Mammary epithelial cell (primary cell): ENCODE results near the gene FTH1.

Experiments
- CTCF ChIP-seq, 2 donors: IDR thresholded peaks in 1 of 2; conservative IDR thresholded peaks in 1 of 2; 2 replicates each; pipeline ENCODE4 v1.5.1; 2011 to 2012; ENCODE audit warnings: inconsistent platforms in 2 of 2, low read length in 2 of 2, mild to moderate bottlenecking in 2 of 2, control low read depth in 1 of 2, low read depth in 1 of 2; ENCODE audit not compliant: insufficient read depth in 1 of 2; ENCODE audit errors: extremely low read depth in 1 of 2
- EZH2 ChIP-seq: IDR thresholded peaks from 2 replicates; pipeline ENCODE4 v1.6.1; 2012; ENCODE audit warnings: low read length, inconsistent platforms, borderline replicate concordance

DNA sequence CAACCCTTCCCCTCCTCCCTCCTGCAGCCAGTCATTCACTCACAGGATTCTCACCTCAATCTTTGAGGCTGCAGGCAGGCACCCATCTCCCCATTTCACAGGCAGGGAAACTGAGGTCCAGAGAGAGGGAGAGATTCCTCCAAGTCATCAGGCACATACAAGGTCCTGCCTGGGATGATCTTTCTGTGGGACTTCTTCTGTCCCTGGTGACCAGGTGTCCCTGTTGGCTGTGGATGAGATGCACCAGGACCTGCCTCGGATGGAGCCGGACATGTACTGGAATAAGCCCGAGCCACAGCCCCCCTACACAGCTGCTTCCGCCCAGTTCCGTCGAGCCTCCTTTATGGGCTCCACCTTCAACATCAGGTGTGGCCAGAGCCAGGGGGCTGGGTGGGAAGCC lies 7.8 kb downstream of the FTH1 start:
- no peak for TF ChIP-seq EZH2
- TF ChIP-seq CTCF (conservative IDR thresholded peaks at IDR 0.05 in 1 of 2, IDR thresholded peaks at IDR 0.05 in 1 of 2; ENCODE audit: extremely low read depth in 1 of 2, insufficient read depth in 1 of 2, low read depth in 1 of 2, low read length in 2 of 2) = no peak
